Middle frontal gyrus (tissue), 1 donor: ENCODE results near the gene MEI1.
A peak's percentile ranks its signal among the peaks of the same experiment; 100 is the strongest.
"Not testable (repeated sequence)": the region's sequence is repeated elsewhere in the genome, so short reads cannot be mapped to it uniquely, and the experiment has no call there.

Source experiments
- DNase-seq: peaks from one replicate; pipeline ENCODE4 v3.0.0-alpha.2; 2015; ENCODE audit warnings: low spot score; ENCODE audit errors: extremely low spot score

MEI1 gene

DNA sequence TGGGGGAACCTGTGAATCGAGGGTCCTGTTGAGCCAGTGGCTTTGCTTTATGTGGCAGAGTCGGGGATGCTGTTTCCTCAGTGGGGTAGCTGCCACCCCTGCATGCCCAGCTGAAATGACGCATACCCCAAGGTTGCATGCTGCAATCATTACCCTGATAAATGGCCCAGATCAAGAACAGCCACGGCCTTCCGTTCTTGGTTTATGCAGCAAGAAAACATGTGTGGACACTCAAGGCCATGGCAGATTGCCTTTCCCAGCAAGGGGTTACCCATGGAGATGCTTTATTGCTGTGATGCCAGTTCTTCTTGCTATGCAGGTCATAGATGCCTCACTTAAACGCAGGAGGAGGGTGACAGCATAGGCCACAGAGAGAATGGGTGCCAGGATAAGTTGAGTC, 119.3 kb downstream of the MEI1 start:
- no peak for DNase-seq

DNA sequence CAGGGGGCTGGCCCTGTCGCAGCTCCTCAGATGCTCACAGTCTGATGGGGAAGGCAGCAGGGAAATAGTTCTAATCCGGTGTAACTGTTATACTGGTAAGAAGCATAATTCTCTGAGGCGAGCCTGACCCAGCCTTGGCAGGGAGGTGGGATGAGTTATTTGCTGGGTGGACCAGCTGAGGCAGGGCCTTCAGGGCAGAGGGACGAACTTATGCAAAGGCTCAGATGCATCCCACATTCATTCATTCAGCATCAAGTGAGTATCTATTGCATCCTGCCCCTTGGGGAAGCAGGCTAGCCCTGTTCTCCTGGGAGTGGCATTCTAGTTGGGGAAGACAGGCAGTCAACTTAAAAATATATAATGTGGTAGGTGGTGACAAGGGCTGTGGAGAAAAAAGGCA, 120.0 kb downstream of the MEI1 start:
- DNase-seq, result no peak

DNA sequence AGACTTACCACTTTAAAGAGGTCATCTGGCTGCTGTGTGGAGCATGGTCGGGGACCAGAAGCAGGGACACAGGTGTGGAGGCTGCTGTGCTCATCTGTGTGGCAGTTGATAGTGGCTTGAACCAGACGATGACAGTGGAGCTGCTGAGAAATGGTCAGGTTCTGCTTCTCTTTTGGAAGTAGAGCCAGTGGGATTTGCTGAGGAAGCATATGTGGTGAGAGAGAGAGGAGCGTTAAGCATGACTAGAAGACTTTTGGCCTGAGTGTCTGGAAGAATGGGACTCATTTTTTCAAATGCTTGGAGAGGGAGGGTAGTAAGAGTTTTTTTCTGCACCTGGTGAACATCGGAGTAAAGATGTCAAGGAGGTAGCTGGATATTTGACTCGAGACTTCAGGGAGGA, 121.1 kb downstream of the MEI1 start:
- no peak for DNase-seq

- no peak for DNase-seq
Observed at GRCh38 chr22:41821471-41822316, 122.4 kb downstream of the MEI1 start.

- no peak for DNase-seq
Observed at GRCh38 chr22:41822317-41823057, 123.2 kb downstream of the MEI1 start.

- no peak for DNase-seq
Observed at GRCh38 chr22:41823797-41824196, 124.5 kb downstream of the MEI1 start.

- no peak for DNase-seq
Observed at GRCh38 chr22:41825376-41825775, 126.1 kb downstream of the MEI1 start.

DNA sequence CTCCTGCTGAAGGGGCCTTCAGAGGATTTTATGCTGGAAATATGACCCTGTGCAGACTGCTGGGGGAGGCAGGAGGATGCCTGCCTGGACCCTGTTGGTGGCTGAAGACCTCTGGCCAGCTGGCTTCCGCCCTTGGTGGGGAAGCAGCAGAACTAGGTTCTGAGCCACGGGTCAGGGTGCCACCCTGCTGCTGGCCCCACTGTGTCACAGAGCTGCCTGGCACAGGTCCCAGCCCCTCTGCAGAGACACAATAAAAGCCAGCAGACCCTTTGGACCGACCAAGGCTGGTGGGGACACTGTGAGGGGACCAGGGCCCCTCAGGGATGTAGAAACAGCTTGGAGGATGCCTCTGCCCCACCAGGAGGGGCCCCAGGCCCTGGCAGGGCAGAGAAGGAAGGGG, 126.7 kb downstream of the MEI1 start:
- no peak for DNase-seq

DNA sequence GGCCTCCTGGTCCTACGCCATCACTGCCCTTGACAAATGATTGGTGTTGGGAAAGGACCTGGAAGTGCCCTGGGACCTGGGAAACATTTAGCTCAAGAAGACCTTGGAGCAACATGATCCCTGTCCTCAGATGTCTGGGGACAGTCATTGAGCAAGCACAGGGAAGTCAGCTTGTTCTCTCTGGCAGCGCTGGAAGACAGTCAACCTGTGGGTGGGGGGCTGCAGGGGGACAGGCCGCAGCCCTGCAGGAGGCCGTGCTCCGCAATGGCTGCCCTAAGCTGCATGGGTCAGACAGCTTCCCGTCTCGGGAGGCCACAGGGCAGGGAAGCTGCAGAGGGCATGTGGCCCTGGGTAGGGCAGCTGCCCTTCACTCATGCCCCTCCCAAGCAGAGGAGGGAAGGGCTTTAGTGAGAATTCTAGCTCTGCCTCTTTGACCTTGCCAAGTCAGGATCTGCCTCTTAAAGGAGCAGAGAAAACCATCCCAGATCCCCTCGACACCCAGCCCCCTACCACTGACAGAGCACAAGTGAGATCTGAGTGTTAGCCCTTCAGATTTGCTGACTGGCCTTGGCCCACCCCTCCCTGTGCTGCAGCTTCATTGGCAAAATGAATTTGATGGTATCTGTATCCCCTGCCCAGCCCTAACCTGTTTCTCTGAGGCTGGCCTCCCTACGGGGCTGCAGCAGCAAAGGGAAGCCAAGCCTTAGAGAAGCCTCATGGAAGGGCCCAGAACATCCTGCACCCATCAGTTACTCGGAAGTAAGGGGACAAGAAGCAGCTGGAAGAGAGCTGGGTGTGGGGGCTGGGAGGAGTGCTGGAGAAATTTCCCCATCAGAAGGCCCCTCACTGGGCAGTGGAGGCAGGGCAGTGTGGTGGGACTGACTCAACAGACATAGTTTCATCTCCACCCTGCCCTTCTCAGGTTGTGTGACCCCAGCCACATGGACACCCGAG, 127.4 kb downstream of the MEI1 start:
- DNase-seq, result no peak

GRCh38 chr22:41827671-41828070, 128.4 kb downstream of the MEI1 start:
- DNase-seq, result no peak

DNA sequence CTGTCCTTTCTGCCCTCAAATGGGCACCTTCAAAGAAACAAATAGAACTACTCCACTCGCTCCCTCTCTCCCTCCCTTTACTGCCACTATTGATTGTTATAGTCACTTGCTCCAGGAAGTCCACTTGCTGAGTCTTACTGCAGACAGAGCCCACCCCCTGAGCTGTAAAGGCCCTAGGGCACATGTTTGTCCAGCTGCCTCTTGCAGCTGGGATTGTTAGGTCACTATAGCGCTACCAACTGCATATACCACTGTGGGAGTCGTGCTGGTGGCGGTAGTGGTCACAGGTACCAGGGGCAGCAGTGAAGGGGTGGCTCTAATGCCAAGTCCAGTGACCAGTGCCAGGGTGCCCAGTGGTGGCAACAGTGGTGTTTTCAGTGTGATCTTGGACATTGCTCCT, 129.2 kb downstream of the MEI1 start:
- no peak for DNase-seq

- DNase-seq, result no peak
Observed at GRCh38 chr22:41830174-41830573, 130.9 kb downstream of the MEI1 start.

DNA sequence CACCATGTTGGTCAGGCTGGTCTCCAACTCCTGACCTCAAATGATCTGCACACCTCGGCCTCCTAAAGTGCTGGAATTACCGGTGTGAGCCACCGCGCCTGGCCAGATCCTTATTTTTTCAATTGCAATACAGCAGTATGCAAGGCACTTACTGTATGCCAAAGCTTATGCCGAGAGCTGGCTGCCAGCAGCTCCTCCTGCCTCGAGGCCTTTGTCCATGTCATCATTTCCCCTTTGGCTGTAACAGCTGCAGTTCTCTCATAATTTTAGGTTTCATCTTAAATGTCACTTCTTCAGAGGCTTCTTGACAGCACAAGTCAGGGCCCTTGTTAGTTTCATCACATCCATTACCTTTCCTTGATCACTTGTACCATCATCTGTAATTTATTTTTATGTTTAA, 132.1 kb downstream of the MEI1 start:
- no peak for DNase-seq

DNA sequence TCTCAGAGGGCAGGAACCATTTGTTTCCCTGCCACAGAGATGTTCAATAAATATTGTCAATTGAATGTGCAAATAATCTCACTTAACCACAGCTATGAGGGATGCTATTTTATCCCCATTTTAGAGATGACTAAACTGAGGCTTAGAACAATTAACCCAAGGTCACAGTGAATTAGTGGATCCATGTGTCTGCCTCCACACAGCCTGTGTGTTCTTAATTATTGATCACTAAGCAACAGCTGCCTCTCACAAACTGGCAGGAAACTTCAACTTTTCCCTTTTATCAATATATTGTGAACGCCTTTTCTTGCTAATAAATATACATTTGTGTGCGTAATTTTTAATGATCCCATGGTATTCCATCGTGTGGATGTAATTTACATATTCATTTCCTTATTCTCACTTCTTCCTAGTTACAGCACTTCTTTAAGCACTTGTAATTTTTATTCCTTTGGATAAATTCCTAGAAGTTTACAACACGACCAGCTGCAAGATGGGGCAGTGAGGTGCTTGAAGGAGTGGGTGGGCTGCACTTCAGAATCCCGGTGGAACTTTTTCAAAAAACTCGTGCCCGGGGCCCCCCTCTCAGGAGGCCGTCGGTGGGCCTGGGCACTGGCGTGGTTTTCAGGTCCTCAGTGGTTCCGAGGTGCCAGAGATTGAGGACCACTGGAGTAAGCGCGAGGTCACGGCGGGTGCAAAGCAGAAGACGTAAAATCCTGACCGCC, 132.7 kb downstream of the MEI1 start:
- DNase-seq, result no peak

DNA sequence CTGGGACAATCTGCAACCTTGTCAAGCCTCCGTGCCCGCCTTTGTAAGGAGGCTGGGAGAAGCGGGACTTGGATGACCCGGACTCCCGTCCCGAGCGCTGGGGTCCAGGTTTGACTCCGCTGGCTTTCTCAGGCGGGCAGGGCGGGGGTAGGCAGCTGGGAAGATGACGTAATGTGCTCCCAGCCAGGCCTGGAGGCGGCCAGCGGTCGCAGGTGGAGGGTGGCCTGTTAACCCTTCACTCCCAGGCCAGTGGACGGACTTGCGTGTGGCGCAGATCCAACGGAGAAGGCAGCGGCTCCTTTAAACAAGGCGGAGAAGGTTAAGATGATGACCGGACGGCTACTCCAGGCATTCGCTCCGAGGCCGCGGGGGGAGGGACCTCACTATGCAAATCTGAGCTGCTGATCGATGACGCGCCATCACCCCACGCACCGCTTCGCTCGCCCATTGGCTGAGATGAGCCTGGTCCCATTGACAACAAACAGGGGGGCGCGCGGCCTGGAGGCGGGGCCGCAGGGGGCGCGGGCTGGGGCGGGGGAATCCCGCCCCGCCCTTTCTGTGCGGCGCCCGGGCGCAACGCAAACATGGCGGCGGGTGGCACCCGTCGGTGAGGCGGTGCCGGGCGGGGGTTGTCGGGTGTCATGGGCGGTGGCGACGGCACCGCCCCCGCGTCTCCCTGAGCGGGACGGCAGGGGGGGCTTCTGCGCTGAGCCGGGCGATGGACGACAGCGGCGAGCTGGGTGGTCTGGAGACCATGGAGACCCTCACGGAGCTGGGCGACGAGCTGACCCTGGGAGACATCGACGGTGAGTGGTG, 133.5 kb downstream of the MEI1 start, which contains the start of gene SREBF2:
TSS of gene SREBF2 (plus strand) at position 553 of the 816 bp plus-strand sequence. CDS start at position 719, 166 bp downstream.
- DNase-seq, result peak; percentile 98

DNA sequence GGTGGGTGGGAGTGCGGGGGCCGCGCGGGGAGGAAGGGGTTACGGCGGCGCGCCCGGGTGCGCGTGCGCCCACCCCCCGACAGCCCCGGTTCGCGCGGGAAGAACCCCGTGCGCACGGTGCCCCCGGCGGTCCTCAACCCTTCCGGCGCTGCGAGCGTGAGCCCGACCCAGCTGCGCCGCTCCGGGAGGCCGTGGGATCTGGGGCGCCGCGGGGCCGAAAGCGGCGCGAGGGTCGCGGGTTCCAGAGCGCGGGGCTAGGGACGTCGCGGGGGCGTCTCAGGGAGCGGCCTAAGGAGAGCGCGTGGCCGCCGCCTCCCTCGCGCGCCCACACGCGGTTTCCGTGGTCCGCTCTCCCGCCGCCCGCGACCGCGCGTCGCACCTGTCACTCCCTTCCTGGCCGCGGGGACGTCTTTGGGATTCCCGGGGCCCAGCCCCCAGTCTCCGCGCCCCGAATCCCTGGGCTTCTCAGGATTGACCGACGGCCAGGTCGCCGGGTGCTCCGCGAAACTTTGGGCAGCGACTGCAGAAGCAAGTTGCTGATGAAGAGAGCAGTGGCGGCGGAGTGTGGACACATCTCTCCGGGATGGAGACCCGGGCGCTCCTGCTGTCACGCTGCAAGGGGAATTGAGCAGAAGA, 134.2 kb downstream of the MEI1 start:
- DNase-seq, result no peak

- DNase-seq, result no peak
Observed at GRCh38 chr22:41834005-41834944, 135.0 kb downstream of the MEI1 start.

GRCh38 chr22:41835462-41835861, 136.2 kb downstream of the MEI1 start:
- not testable (repeated sequence) for DNase-seq
